SK-N-SH (cell line): ENCODE results near the gene APOM. TPM values are rescaled to one million over a fixed set of nuclear protein-coding genes. Genes with fewer than 3 reads are reported as not detected.

Experiments used
- CTCF ChIA-PET: fragments of 300-600, 350-600 bp; formaldehyde crosslinking; extraction: SDS; loops from one replicate; lab custom pipeline; 2021; lab: Yijun Ruan, JAX
- POLR2A ChIA-PET: fragments of 350-600 bp; sonication (Branson Sonifier 250); formaldehyde crosslinking; extraction: SDS; loops from one replicate; lab custom pipeline; 2020; ENCODE audit warnings: antibody characterized with exemption, inconsistent platforms; lab: Yijun Ruan, JAX
- DNase-seq: peaks from one replicate; pipeline ENCODE4 v3.0.0; 2012
- H2AFZ ChIP-seq: fragments of 200-600 bp; sonication (generic); 2 replicates; pipeline ENCODE4 v1.8.1; 2016; ENCODE audit warnings: antibody characterized with exemption, mild to moderate bottlenecking, low read depth
- H3F3A ChIP-seq: fragments of 200-600 bp; sonication (generic); replicated peaks from 2 replicates; pipeline ENCODE3; 2016; ENCODE audit warnings: antibody characterized with exemption, mild to moderate bottlenecking; ENCODE audit not compliant: insufficient read depth
- H3K27ac ChIP-seq, 2 experiments: fragments of 200-500 bp in 1 of 2; fragments of 200-600 bp in 1 of 2; sonication (Bioruptor generic) in 1 of 2; sonication (generic), shearing (Covaris generic) in 1 of 2; 2 replicates each; pipeline versions ENCODE4 v1.5.1 to v1.6.1; 2014 to 2016; ENCODE audit warnings: low read depth in 2 of 2, inconsistent platforms in 1 of 2, low read length in 1 of 2, mild to moderate bottlenecking in 1 of 2, mixed read lengths in 1 of 2
- H3K27me3 ChIP-seq: fragments of 200-600 bp; sonication (generic), shearing (Covaris generic); 2 replicates; pipeline ENCODE4 v1.6.1; 2016; ENCODE audit warnings: mixed run types; ENCODE audit not compliant: insufficient read depth
- H3K36me3 ChIP-seq, 2 experiments: fragments of 200-500 bp in 1 of 2; fragments of 200-600 bp in 1 of 2; sonication (Bioruptor generic) in 1 of 2; sonication (generic) in 1 of 2; replicated peaks in 1 of 2; 2 replicates each; pipeline versions ENCODE3 to v1.5.1; 2014 to 2016; ENCODE audit warnings: low read length in 1 of 2, mild to moderate bottlenecking in 1 of 2; ENCODE audit not compliant: insufficient read depth in 2 of 2, control insufficient read depth in 1 of 2
- H3K4me1 ChIP-seq, 2 experiments: fragments of 200-500 bp in 1 of 2; fragments of 200-600 bp in 1 of 2; sonication (Bioruptor generic) in 1 of 2; sonication (generic), shearing (Covaris generic) in 1 of 2; 2 replicates each; pipeline versions ENCODE4 v1.5.1 to v1.6.1; 2014 to 2016; ENCODE audit warnings: low read depth in 1 of 2, low read length in 1 of 2, mixed run types in 1 of 2; ENCODE audit not compliant: insufficient read depth in 2 of 2, control insufficient read depth in 1 of 2
- H3K4me2 ChIP-seq: fragments of 200-600 bp; sonication (generic), shearing (Covaris generic); 2 replicates; pipeline ENCODE4 v1.6.1; 2017; ENCODE audit warnings: mixed run types
- H3K4me3 ChIP-seq, 2 experiments: fragments of 200-500 bp in 1 of 2; fragments of 200-600 bp in 1 of 2; sonication (Bioruptor generic) in 1 of 2; sonication (generic), shearing (Covaris generic) in 1 of 2; 2 replicates each; pipeline versions ENCODE4 v1.5.1 to v1.8.1; 2014 to 2016; ENCODE audit warnings: low read depth in 2 of 2, inconsistent platforms in 1 of 2, low read length in 1 of 2, mild to moderate bottlenecking in 1 of 2, mixed read lengths in 1 of 2, moderate library complexity in 1 of 2
- H3K79me2 ChIP-seq: fragments of 200-600 bp; sonication (generic); 2 replicates; pipeline ENCODE4 v1.8.1; 2017; ENCODE audit warnings: mild to moderate bottlenecking; ENCODE audit not compliant: insufficient read depth
- H3K9ac ChIP-seq: fragments of 200-600 bp; sonication (generic); 2 replicates; pipeline ENCODE4 v1.6.1; 2017; ENCODE audit warnings: mixed run types
- H3K9me2 ChIP-seq: fragments of 200-600 bp; sonication (generic); 2 replicates; pipeline ENCODE4 v1.6.1; 2017; ENCODE audit warnings: mixed run types
- H3K9me3 ChIP-seq: fragments of 200-600 bp; sonication (generic); 2 replicates; pipeline ENCODE4 v1.6.1; 2017; ENCODE audit warnings: mixed run types, mild to moderate bottlenecking, moderate library complexity
- H4K20me1 ChIP-seq: fragments of 200-600 bp; sonication (generic); 2 replicates; pipeline ENCODE4 v1.6.1; 2017; ENCODE audit warnings: mild to moderate bottlenecking, mixed run types; ENCODE audit not compliant: insufficient read depth
- ELF1 ChIP-seq: IDR thresholded peaks from 2 replicates; pipeline ENCODE4 v1.4.0; 2012
- FOSL2 ChIP-seq: IDR thresholded peaks from 2 replicates; pipeline ENCODE4 v1.4.0; 2012; ENCODE audit warnings: low read depth, mild to moderate bottlenecking, moderate library complexity, borderline replicate concordance
- FOXJ3 ChIP-seq: sonication (generic); formaldehyde crosslinking; IDR thresholded peaks from 2 replicates; pipeline ENCODE4 v1.5.1; 2020; ENCODE audit warnings: mild to moderate bottlenecking, missing genetic modification reagents
- FOXM1 ChIP-seq: IDR thresholded peaks from 2 replicates; pipeline ENCODE4 v1.4.0; 2012; ENCODE audit warnings: low read depth, mild to moderate bottlenecking
- GATA2 ChIP-seq: sonication (generic); formaldehyde crosslinking; IDR thresholded peaks from 2 replicates; pipeline ENCODE4 v1.5.0; 2020; ENCODE audit warnings: mild to moderate bottlenecking, missing genetic modification reagents
- MEF2A ChIP-seq: IDR thresholded peaks from 2 replicates; pipeline ENCODE4 v1.4.0; 2012; ENCODE audit warnings: low read depth, borderline replicate concordance
- NRF1 ChIP-seq: IDR thresholded peaks from 2 replicates; pipeline ENCODE4 v1.6.1; 2012; ENCODE audit warnings: low read depth, mild to moderate bottlenecking, low read length
- SIN3A ChIP-seq: IDR thresholded peaks from 2 replicates; pipeline ENCODE4 v1.6.1; 2012; ENCODE audit warnings: low read depth, mild to moderate bottlenecking, low read length, moderate library complexity, borderline replicate concordance
- TEAD4 ChIP-seq: IDR thresholded peaks from 2 replicates; pipeline ENCODE4 v1.4.0; 2012; ENCODE audit warnings: mild to moderate bottlenecking, borderline replicate concordance; ENCODE audit not compliant: insufficient read depth
- YY1 ChIP-seq: IDR thresholded peaks from 2 replicates; pipeline ENCODE4 v1.4.0; 2012; ENCODE audit warnings: low read depth, mild to moderate bottlenecking
- WGBS: methylation state at CpG from one replicate; pipeline ENCODE4 v1.1.6; 2017; ENCODE audit warnings: low lambda C conversion rate; 5-methylcytosine and 5-hydroxymethylcytosine counted together
- polyA plus RNA-seq, 3 experiments: library from polyadenylated mRNA; depleted of rRNA; stranded (reverse); fragments of >200 nt; gene quantifications; 2 replicates each; pipeline ENCODE4 v1.2.3, GENCODE V29; 2012
- TF ChIP-seq, protein P1 (sequence below): IDR thresholded peaks from 2 replicates; pipeline ENCODE4 v1.6.1; 2012; ENCODE audit warnings: mild to moderate bottlenecking, low read depth, low read length, moderate library complexity
- TF ChIP-seq, protein P2 (sequence below): IDR thresholded peaks from 2 replicates; pipeline ENCODE4 v1.4.0; 2012; ENCODE audit warnings: low read depth
- TF ChIP-seq, protein P3 (sequence below): IDR thresholded peaks from 2 replicates; pipeline ENCODE4 v1.4.0; 2012; ENCODE audit warnings: low read depth, borderline replicate concordance
- TF ChIP-seq, protein P4 (sequence below): IDR thresholded peaks from 2 replicates; pipeline ENCODE4 v1.4.0; 2012; ENCODE audit warnings: low read depth, borderline replicate concordance

APOM gene
- polyA plus RNA-seq, 1 of the 3 experiments (the other 2 are of a cell fraction): 6.8 TPM

DNA sequence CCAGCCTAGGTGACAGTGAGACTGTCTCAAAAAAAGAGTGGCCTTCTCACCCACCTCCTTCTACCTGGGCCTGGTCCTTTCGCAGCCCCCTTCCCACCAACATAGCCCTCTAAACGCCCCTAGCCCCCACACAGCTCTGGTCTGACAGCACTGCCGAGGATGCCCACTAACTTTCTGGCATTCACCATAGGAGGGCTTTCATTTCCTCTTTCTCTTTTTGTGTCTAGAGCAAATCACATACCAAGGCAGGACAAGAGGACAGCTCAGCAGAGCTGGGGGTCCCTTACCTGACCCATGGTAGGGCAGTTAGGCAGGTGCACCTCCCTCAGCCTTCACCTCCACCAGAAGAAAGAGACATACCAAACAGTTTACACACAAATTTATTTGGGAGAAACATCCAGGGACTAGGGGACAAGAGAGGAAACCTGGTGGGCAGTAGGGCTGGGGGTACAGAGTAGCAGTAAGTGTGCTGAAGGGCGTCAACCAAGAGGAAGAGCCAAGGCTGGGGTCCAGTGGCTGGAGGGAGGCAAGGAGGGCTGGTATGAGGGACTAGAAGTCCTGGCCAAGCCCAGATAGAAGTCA, 20.7 kb downstream of the APOM start:
- POLR2A ChIA-PET: no interaction called here
- Histone ChIP-seq H3K9me2 (no peaks in the 10 kb centered on the region), H4K20me1 (no peaks in the 10 kb centered on the region), H3K27me3 (no peaks in the 10 kb centered on the region), H3K4me1 (peaks cover 3 to 7% of the 10 kb centered on the region in 2 experiments; a peak in 2 of 4 replicates), H3K36me3 (peaks cover 0 to 10% of the 10 kb centered on the region in 2 experiments), H3F3A (peaks cover 16% of the 10 kb centered on the region), H3K9me3 (no peaks in the 10 kb centered on the region), H3K79me2 (no peaks in the 10 kb centered on the region), H3K4me3 (no peak overlapping the region), H3K9ac (no peak overlapping the region), H2AFZ (no peak overlapping the region), H3K27ac (no peak overlapping the region), H3K4me2 (no peak overlapping the region)
- TF ChIP-seq FOSL2 (no peak), TEAD4 (no peak), GATA2 (CRISPR knock-in tag) (no peak), YY1 (no peak)
- TF ChIP-seq, protein P1, sequence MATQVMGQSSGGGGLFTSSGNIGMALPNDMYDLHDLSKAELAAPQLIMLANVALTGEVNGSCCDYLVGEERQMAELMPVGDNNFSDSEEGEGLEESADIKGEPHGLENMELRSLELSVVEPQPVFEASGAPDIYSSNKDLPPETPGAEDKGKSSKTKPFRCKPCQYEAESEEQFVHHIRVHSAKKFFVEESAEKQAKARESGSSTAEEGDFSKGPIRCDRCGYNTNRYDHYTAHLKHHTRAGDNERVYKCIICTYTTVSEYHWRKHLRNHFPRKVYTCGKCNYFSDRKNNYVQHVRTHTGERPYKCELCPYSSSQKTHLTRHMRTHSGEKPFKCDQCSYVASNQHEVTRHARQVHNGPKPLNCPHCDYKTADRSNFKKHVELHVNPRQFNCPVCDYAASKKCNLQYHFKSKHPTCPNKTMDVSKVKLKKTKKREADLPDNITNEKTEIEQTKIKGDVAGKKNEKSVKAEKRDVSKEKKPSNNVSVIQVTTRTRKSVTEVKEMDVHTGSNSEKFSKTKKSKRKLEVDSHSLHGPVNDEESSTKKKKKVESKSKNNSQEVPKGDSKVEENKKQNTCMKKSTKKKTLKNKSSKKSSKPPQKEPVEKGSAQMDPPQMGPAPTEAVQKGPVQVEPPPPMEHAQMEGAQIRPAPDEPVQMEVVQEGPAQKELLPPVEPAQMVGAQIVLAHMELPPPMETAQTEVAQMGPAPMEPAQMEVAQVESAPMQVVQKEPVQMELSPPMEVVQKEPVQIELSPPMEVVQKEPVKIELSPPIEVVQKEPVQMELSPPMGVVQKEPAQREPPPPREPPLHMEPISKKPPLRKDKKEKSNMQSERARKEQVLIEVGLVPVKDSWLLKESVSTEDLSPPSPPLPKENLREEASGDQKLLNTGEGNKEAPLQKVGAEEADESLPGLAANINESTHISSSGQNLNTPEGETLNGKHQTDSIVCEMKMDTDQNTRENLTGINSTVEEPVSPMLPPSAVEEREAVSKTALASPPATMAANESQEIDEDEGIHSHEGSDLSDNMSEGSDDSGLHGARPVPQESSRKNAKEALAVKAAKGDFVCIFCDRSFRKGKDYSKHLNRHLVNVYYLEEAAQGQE: no peak
- TF ChIP-seq, protein P2, sequence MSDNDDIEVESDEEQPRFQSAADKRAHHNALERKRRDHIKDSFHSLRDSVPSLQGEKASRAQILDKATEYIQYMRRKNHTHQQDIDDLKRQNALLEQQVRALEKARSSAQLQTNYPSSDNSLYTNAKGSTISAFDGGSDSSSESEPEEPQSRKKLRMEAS: no peak
- 85% methylated on average over 4 of the region's 4 CpGs for WGBS
- CTCF ChIA-PET: interaction anchor here (1.3 to 3.0 kb wide), 2 partner anchors 53 to 154 kb away, joined by 3 to 10 read pairs; partner anchors contain the start of gene DDAH2
- DNase-seq: no peak

DNA sequence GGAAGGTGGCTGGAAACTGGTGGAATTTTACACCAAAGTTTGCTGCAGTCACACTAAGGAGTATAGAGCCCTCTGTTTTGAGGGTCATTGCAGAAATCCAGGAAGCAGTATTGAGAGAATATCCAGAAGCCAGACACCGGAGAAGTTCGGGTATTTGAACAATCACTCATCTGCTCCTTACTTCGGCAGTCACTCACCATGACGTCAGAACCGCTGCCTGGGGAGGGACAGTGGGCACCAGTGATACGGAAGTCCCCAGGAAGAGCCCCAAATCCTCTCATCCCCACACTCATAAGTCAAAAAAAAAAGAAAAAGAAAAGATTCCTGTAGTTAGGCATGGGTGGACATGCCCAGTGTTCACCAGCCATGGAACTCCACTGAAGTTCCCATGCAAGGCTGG, 21.2 kb downstream of the APOM start:
- Histone ChIP-seq H3K9ac (no peak overlapping the region), H3K9me3 (no peaks in the 10 kb centered on the region), H3K4me2 (no peak overlapping the region), H3F3A (peaks cover 16% of the 10 kb centered on the region), H3K4me1 (peaks cover 3 to 7% of the 10 kb centered on the region in 2 experiments; a peak in 2 of 4 replicates), H2AFZ (no peak overlapping the region), H3K9me2 (no peaks in the 10 kb centered on the region), H3K27me3 (no peaks in the 10 kb centered on the region), H3K36me3 (peaks cover 0 to 6% of the 10 kb centered on the region in 2 experiments), H4K20me1 (no peaks in the 10 kb centered on the region), H3K79me2 (no peaks in the 10 kb centered on the region), H3K4me3 (no peak overlapping the region), H3K27ac (no peak overlapping the region)
- WGBS: 65% methylated on average over 6 of the region's 6 CpGs
- CTCF ChIA-PET: no interaction called here
- no peak for DNase-seq
- POLR2A ChIA-PET: no interaction called here
- TF ChIP-seq, protein P3, sequence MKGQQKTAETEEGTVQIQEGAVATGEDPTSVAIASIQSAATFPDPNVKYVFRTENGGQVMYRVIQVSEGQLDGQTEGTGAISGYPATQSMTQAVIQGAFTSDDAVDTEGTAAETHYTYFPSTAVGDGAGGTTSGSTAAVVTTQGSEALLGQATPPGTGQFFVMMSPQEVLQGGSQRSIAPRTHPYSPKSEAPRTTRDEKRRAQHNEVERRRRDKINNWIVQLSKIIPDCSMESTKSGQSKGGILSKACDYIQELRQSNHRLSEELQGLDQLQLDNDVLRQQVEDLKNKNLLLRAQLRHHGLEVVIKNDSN: no peak
- TF ChIP-seq NRF1: no peak
- TF ChIP-seq FOXJ3 (CRISPR knock-in tag): no peak
- no peak for TF ChIP-seq FOXM1
- TF ChIP-seq, protein P2: no peak
- TF ChIP-seq YY1: no peak
- TF ChIP-seq ELF1: no peak
- no peak for TF ChIP-seq SIN3A
- no peak for TF ChIP-seq MEF2A
- TF ChIP-seq, protein P4, sequence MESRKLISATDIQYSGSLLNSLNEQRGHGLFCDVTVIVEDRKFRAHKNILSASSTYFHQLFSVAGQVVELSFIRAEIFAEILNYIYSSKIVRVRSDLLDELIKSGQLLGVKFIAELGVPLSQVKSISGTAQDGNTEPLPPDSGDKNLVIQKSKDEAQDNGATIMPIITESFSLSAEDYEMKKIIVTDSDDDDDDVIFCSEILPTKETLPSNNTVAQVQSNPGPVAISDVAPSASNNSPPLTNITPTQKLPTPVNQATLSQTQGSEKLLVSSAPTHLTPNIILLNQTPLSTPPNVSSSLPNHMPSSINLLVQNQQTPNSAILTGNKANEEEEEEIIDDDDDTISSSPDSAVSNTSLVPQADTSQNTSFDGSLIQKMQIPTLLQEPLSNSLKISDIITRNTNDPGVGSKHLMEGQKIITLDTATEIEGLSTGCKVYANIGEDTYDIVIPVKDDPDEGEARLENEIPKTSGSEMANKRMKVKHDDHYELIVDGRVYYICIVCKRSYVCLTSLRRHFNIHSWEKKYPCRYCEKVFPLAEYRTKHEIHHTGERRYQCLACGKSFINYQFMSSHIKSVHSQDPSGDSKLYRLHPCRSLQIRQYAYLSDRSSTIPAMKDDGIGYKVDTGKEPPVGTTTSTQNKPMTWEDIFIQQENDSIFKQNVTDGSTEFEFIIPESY: no peak
- TF ChIP-seq GATA2 (CRISPR knock-in tag): no peak
